BE2C (cell line): Measurements from ENCODE around the gene LILRB1.
A peak's percentile ranks its signal among the peaks of the same experiment; 100 is the strongest.

ENCODE experiments used
- DNase-seq: peaks from one replicate; pipeline ENCODE4 v3.0.0-alpha.2; 2020
- H3K27me3 ChIP-seq: fragments of 250-450 bp; sonication (Bioruptor Pico); 2 replicates; pipeline ENCODE4 v1.5.1; 2020; ENCODE audit warnings: mild to moderate bottlenecking
- H3K36me3 ChIP-seq: fragments of 250-450 bp; sonication (Bioruptor Pico); 2 replicates; pipeline ENCODE4 v1.5.1; 2020; ENCODE audit warnings: mild to moderate bottlenecking
- H3K4me1 ChIP-seq: fragments of 250-450 bp; sonication (Bioruptor Pico); 2 replicates; pipeline ENCODE4 v1.5.1; 2020
- H3K4me3 ChIP-seq: 2 replicates; pipeline ENCODE4 v1.5.1; 2011; ENCODE audit warnings: low read depth, low read length
- H3K9me3 ChIP-seq: fragments of 250-450 bp; sonication (Bioruptor Pico); 2 replicates; pipeline ENCODE4 v1.5.1; 2020
- CTCF ChIP-seq: IDR thresholded peaks from 2 replicates; pipeline ENCODE4 v1.5.1; 2012; ENCODE audit warnings: mild to moderate bottlenecking, low read depth, low read length

Gene LILRB1

DNA sequence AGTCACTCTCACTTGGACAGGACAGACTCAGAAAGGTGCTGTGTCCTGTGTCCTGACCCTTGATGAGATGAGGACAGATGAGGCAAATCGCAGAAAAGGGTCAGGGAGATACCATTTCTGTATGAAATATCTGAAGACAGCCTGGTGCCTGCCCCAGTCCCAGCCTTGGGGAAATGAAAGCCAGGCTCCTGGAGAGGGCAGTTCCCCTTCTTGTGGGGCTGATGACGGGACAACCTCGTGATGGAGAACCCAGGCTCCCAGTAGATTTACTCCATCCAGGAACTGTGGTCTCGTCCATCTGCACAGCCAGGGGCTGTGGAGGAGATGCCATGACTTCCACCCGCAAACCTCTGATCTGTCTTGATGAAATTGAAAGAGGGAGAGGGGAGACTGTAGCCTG lies 13.8 kb downstream of the LILRB1 start:
- peaks cover 13% of the 10 kb centered on the region for H3K27me3 ChIP-seq
- H3K9me3 ChIP-seq, result no peaks in the 10 kb centered on the region
- no peak for TF ChIP-seq CTCF
- no peak overlapping the region for H3K4me3 ChIP-seq
- H3K36me3 ChIP-seq, result no peaks in the 10 kb centered on the region
- H3K4me1 ChIP-seq, result no peaks in the 10 kb centered on the region
- no peak for DNase-seq

GRCh38 chr19:54646331-54646841 lies 16.1 kb downstream of the LILRB1 start:
- H3K27me3 ChIP-seq, result peaks cover 6% of the 10 kb centered on the region; the same call in 1 of the 2 replicates
- no peak for TF ChIP-seq CTCF

DNA sequence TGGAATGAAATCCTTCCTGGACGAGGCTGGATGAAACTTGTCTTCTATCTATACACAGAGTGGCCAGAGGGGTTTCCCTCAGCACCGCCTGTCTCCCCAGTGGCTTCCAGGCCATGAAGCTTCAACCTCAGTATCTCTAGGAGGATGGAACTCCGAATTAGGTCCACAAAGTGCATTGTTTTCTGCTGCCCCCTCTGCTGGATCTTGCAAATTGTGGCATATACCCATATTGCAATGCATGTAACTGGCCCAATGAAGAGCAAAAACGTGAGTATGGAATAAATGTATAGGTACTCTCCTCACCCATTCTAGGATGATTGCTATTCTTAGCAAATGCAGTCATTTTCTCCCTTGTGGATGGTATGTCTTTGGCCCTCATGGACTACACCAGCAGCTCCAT lies 17.8 kb downstream of the LILRB1 start:
- TF ChIP-seq CTCF, result no peak
- Histone ChIP-seq H3K9me3 (no peaks in the 10 kb centered on the region), H3K36me3 (no peaks in the 10 kb centered on the region), H3K4me1 (no peaks in the 10 kb centered on the region), H3K27me3 (peaks cover 3% of the 10 kb centered on the region; the same call in 1 of the 2 replicates), H3K4me3 (no peak overlapping the region)
- DNase-seq, result no peak

More at GRCh38 chr19:54646331-54646841, 16.1 kb downstream of the LILRB1 start:
- H3K9me3 ChIP-seq, result no peaks in the 10 kb centered on the region
- no peaks in the 10 kb centered on the region for H3K4me1 ChIP-seq
- H3K4me3 ChIP-seq, result no peak overlapping the region
- H3K36me3 ChIP-seq, result no peaks in the 10 kb centered on the region
- no peak for DNase-seq

DNA sequence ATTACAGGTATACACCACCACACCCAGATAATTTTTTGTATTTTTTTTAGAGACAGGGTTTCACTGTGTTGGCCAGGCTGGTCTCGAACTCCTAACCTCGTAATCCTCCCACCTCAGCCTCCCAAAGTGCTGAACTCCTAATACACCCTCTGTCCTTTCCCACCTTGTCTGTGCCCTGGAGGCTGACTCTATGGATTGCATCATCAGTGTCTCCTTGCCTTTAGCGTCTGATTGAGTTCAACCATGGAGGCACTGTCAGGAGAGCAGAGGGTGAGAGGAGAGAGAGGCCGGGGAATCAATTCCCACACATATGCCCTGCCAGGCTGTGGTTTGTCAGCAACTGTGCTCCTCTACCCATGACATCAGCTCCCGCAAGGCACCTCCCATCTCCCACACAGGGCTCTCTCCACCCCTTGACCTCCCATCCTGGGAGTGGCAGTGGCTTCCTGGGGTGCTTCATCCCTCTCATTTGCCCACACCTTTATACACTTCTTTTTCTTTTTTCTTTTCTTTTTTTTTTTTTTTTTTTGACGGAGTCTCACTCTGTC lies 19.9 kb downstream of the LILRB1 start:
- Histone ChIP-seq H3K27me3 (peaks cover 3% of the 10 kb centered on the region; the same call in 1 of the 2 replicates), H3K36me3 (no peaks in the 10 kb centered on the region), H3K4me1 (no peaks in the 10 kb centered on the region), H3K4me3 (no peak overlapping the region), H3K9me3 (no peaks in the 10 kb centered on the region)
- DNase-seq, result no peak
- no peak for TF ChIP-seq CTCF

- H3K4me3 ChIP-seq, result no peak overlapping the region
- no peaks in the 10 kb centered on the region for H3K9me3 ChIP-seq
- no peak for DNase-seq
- no peaks in the 10 kb centered on the region for H3K4me1 ChIP-seq
- peak; percentile 60 for TF ChIP-seq CTCF
- no peaks in the 10 kb centered on the region for H3K36me3 ChIP-seq
- H3K27me3 ChIP-seq, result peaks cover 3% of the 10 kb centered on the region; the same call in 1 of the 2 replicates
Observed at GRCh38 chr19:54653181-54653809, 23.0 kb downstream of the LILRB1 start.
